Liver (tissue), 2 donors: ENCODE data around the gene FIGLA.

Experiments used
- CTCF ChIP-seq: fragments of 150-350 bp; IDR thresholded peaks from 2 replicates; pipeline ENCODE4 v1.5.1; 2017; ENCODE audit warnings: improper control_type of control experiment, low read depth, low read length; ENCODE audit not compliant: missing input control
- YY1 ChIP-seq: IDR thresholded peaks from 2 replicates; pipeline ENCODE4 v1.6.1; 2016; ENCODE audit warnings: antibody characterized with exemption, mild to moderate bottlenecking
- donor health status: healthy.

DNA sequence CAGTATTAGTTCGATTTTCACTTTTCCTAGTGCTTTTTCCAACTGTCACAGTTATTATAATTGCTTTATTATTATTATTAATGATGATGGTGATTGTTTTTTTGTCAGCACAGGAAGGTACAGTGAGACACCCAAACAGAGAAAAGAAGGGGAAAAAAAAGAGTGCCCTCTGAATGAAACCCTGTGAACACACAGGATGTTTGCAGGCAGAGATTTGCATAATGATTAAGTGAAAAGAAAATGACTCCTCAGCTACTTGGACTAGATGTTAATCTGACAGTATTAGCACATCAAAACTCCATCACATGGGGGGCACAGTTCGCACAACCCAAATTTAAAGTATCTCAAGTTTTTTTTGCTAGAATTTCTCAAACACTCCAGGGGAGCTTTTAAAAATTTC is 55.4 kb downstream of the FIGLA start:
- TF ChIP-seq CTCF (no peak), YY1 (no peak)
